HS-5 (cell line): Measurements from ENCODE around the gene PERCC1.

Source experiments
- DNase-seq: peaks from one replicate; pipeline ENCODE4 v3.0.0-alpha.2; 2012; ENCODE audit warnings: low read depth

Gene PERCC1

GRCh38 chr16:1450218-1450617 is 19.3 kb downstream of the PERCC1 start:
- DNase-seq: no peak

- DNase-seq: no peak
Observed at GRCh38 chr16:1450841-1451240, 20.0 kb downstream of the PERCC1 start.

GRCh38 chr16:1451702-1452392 is 21.0 kb downstream of the PERCC1 start:
- no peak for DNase-seq

- DNase-seq: no peak
Observed at GRCh38 chr16:1452530-1452929, 21.7 kb downstream of the PERCC1 start.

GRCh38 chr16:1453316-1453715 is 22.4 kb downstream of the PERCC1 start:
- no peak for DNase-seq

- no peak for DNase-seq
Observed at GRCh38 chr16:1454561-1454960, 23.7 kb downstream of the PERCC1 start.

GRCh38 chr16:1455190-1456171 is 24.6 kb downstream of the PERCC1 start:
- DNase-seq: no peak

- DNase-seq: no peak
Observed at GRCh38 chr16:1456951-1457350, 26.1 kb downstream of the PERCC1 start.

GRCh38 chr16:1457489-1458245 is 26.8 kb downstream of the PERCC1 start:
- DNase-seq: no peak

GRCh38 chr16:1458336-1458976 is 27.6 kb downstream of the PERCC1 start:
- DNase-seq: no peak

- no peak for DNase-seq
Observed at GRCh38 chr16:1458977-1459341, 28.1 kb downstream of the PERCC1 start.

GRCh38 chr16:1459967-1460366 is 29.1 kb downstream of the PERCC1 start:
- no peak for DNase-seq

GRCh38 chr16:1460602-1461138 is 29.8 kb downstream of the PERCC1 start:
- DNase-seq: no peak

- DNase-seq: no peak
Observed at GRCh38 chr16:1461146-1461545, 30.3 kb downstream of the PERCC1 start.

GRCh38 chr16:1464196-1464893 is 33.5 kb downstream of the PERCC1 start:
- DNase-seq: no peak

GRCh38 chr16:1464894-1465566 is 34.2 kb downstream of the PERCC1 start:
- DNase-seq: no peak

GRCh38 chr16:1465567-1465915 is 34.7 kb downstream of the PERCC1 start:
- no peak for DNase-seq

- DNase-seq: no peak
Observed at GRCh38 chr16:1466054-1466453, 35.2 kb downstream of the PERCC1 start.

GRCh38 chr16:1466968-1467521 is 36.2 kb downstream of the PERCC1 start:
- DNase-seq: no peak

GRCh38 chr16:1468426-1468810 is 37.5 kb downstream of the PERCC1 start:
- DNase-seq: no peak
